H1 (cell line): Measurements from ENCODE around the gene GCNT1. TPM values are rescaled to one million over a fixed set of nuclear protein-coding genes. Genes with fewer than 3 reads are reported as not detected.

ENCODE experiments used
- CTCF ChIA-PET: fragments of 300-600 bp; sonication (Branson Sonifier 250); formaldehyde crosslinking; loops from one replicate; lab custom pipeline; 2021; ENCODE audit not compliant: partially characterized antibody; lab: Charles Lee
- POLR2A ChIA-PET: fragments of 300-600 bp; sonication (Branson Sonifier 250); formaldehyde crosslinking; loops from one replicate; lab custom pipeline; 2021; ENCODE audit warnings: inconsistent platforms; ENCODE audit not compliant: partially characterized antibody; lab: Charles Lee
- DNase-seq, 2 experiments: peaks; one replicate each; pipeline versions ENCODE4 v3.0.0 to v3.0.0-alpha.2; 2010 to 2022; ENCODE audit warnings: low spot score in 2 of 2, low read depth in 1 of 2, mixed read lengths in 1 of 2
- FAIRE-seq: peaks from 2 replicates; lab custom pipeline; 2011; peaks lifted over from hg19 to GRCh38; lab: Jason Lieb, UNC
- H2AFZ ChIP-seq: 2 replicates; pipeline ENCODE4 v1.8.1; 2012; ENCODE audit warnings: low read length, inconsistent platforms
- H2AK5ac ChIP-seq: 2 replicates; pipeline ENCODE4 v1.6.1; 2013; ENCODE audit warnings: low read depth, low read length
- H2BK120ac ChIP-seq: replicated peaks from 2 replicates; pipeline ENCODE3; 2013; ENCODE audit warnings: low read depth, low read length, inconsistent platforms
- H2BK12ac ChIP-seq: 2 replicates; pipeline ENCODE4 v1.6.1; 2013; ENCODE audit warnings: low read depth, low read length
- H2BK15ac ChIP-seq: 2 replicates; pipeline ENCODE4 v1.6.1; 2013; ENCODE audit warnings: low read length
- H2BK20ac ChIP-seq: 2 replicates; pipeline ENCODE4 v1.6.1; 2013; ENCODE audit warnings: low read length
- H2BK5ac ChIP-seq: 2 replicates; pipeline ENCODE4 v1.6.1; 2013; ENCODE audit warnings: low read depth, low read length
- H3K14ac ChIP-seq: 2 replicates; pipeline ENCODE4 v1.6.1; 2013; ENCODE audit warnings: inconsistent platforms; ENCODE audit not compliant: insufficient read length
- H3K18ac ChIP-seq: 2 replicates; pipeline ENCODE4 v1.6.1; 2013; ENCODE audit warnings: low read length; ENCODE audit errors: extremely low read depth
- H3K23ac ChIP-seq: 2 replicates; pipeline ENCODE4 v1.6.1; 2013; ENCODE audit warnings: inconsistent platforms; ENCODE audit not compliant: insufficient read length
- H3K23me2 ChIP-seq: 2 replicates; pipeline ENCODE4 v1.6.1; 2013; ENCODE audit warnings: low read depth, low read length
- H3K27ac ChIP-seq: 2 replicates; pipeline ENCODE4 v1.6.1; 2011; ENCODE audit warnings: low read depth, low read length, inconsistent platforms
- H3K27me3 ChIP-seq, 4 experiments: replicated peaks in 1 of 4; 1 replicate in 1 of 4; 2 replicates in 3 of 4; pipeline versions ENCODE4 v1.6.1 to v1.8.1; 2011 to 2013; ENCODE audit warnings: low read length in 3 of 4, mild to moderate bottlenecking in 3 of 4, inconsistent platforms in 2 of 4, mixed read lengths in 2 of 4, moderate library complexity in 1 of 4; ENCODE audit not compliant: control insufficient read depth in 3 of 4, insufficient read depth in 3 of 4; ENCODE audit errors: extremely low read depth in 1 of 4
- H3K36me3 ChIP-seq, 4 experiments: 2 replicates each; pipeline versions ENCODE4 v1.6.1 to v1.8.1; 2011 to 2013; ENCODE audit warnings: mild to moderate bottlenecking in 4 of 4, low read length in 3 of 4, moderate library complexity in 2 of 4, control low read depth in 1 of 4, inconsistent platforms in 1 of 4; ENCODE audit not compliant: insufficient read depth in 4 of 4, control insufficient read depth in 2 of 4
- H3K4ac ChIP-seq: replicated peaks from 2 replicates; pipeline ENCODE3; 2013; ENCODE audit warnings: low read length, low read depth, mixed read lengths, inconsistent platforms; ENCODE audit not compliant: insufficient read length
- H3K4me1 ChIP-seq, 4 experiments: replicated peaks in 1 of 4; 1 replicate in 1 of 4; 2 replicates in 3 of 4; pipeline versions ENCODE4 v1.6.1 to v1.8.1; 2011 to 2013; ENCODE audit warnings: low read length in 3 of 4, inconsistent platforms in 2 of 4, mixed read lengths in 1 of 4; ENCODE audit not compliant: insufficient read depth in 4 of 4, control insufficient read depth in 3 of 4
- H3K4me2 ChIP-seq, 2 experiments: 2 replicates each; pipeline versions ENCODE4 v1.6.1 to v1.8.1; 2011 to 2013; ENCODE audit warnings: low read depth in 2 of 2, low read length in 2 of 2, control low read depth in 1 of 2, inconsistent platforms in 1 of 2, mild to moderate bottlenecking in 1 of 2; ENCODE audit not compliant: insufficient read depth in 1 of 2
- H3K4me3 ChIP-seq, 4 experiments: fragments of 200-600, 300-600 bp in 1 of 4; sonication (generic), shearing (Covaris generic), sonication (Bioruptor Twin) in 1 of 4; 2 replicates each; pipeline versions ENCODE4 v1.5.1 to v1.8.1; 2011 to 2016; ENCODE audit warnings: low read length in 4 of 4, low read depth in 3 of 4, control low read depth in 2 of 4, inconsistent platforms in 2 of 4, mild to moderate bottlenecking in 2 of 4, mixed read lengths in 1 of 4, moderate library complexity in 1 of 4; ENCODE audit not compliant: insufficient read depth in 2 of 4; ENCODE audit errors: extremely low read depth in 1 of 4
- H3K56ac ChIP-seq: replicated peaks from 2 replicates; pipeline ENCODE3; 2013; ENCODE audit warnings: low read depth, mild to moderate bottlenecking, mixed read lengths, low read length, inconsistent platforms; ENCODE audit not compliant: insufficient read length
- H3K79me1 ChIP-seq: 2 replicates; pipeline ENCODE4 v1.6.1; 2013; ENCODE audit warnings: low read depth, low read length, control low read depth
- H3K79me2 ChIP-seq, 2 experiments: 2 replicates each; pipeline versions ENCODE4 v1.6.1 to v1.8.1; 2012 to 2013; ENCODE audit warnings: low read length in 2 of 2, mild to moderate bottlenecking in 2 of 2, inconsistent platforms in 1 of 2; ENCODE audit not compliant: insufficient read depth in 2 of 2, control insufficient read depth in 1 of 2
- H3K9ac ChIP-seq, 4 experiments: replicated peaks in 1 of 4; 1 replicate in 1 of 4; 2 replicates in 3 of 4; pipeline versions ENCODE4 v1.6.1 to v1.8.1; 2011 to 2013; ENCODE audit warnings: low read depth in 3 of 4, low read length in 3 of 4, control low read depth in 2 of 4, mild to moderate bottlenecking in 2 of 4, moderate library complexity in 2 of 4, inconsistent platforms in 1 of 4; ENCODE audit errors: extremely low read depth in 1 of 4
- H3K9me3 ChIP-seq, 2 experiments: 2 replicates each; pipeline versions ENCODE4 v1.6.1 to v1.8.1; 2012 to 2013; ENCODE audit warnings: mild to moderate bottlenecking in 2 of 2, moderate library complexity in 2 of 2, control low read depth in 1 of 2, inconsistent platforms in 1 of 2, low read depth in 1 of 2, low read length in 1 of 2, mixed read lengths in 1 of 2; ENCODE audit not compliant: insufficient read depth in 2 of 2
- H4K20me1 ChIP-seq, 2 experiments: replicated peaks in 1 of 2; 2 replicates each; pipeline versions ENCODE3 to v1.8.1; 2011 to 2013; ENCODE audit warnings: inconsistent platforms in 2 of 2, low read length in 2 of 2, mild to moderate bottlenecking in 1 of 2; ENCODE audit not compliant: insufficient read depth in 2 of 2, control insufficient read depth in 1 of 2
- H4K5ac ChIP-seq: 2 replicates; pipeline ENCODE4 v1.6.1; 2013; ENCODE audit warnings: low read length, low read depth, mixed read lengths, inconsistent platforms; ENCODE audit not compliant: insufficient read length
- H4K8ac ChIP-seq: 2 replicates; pipeline ENCODE4 v1.8.0; 2013; ENCODE audit warnings: mild to moderate bottlenecking, moderate library complexity, low read length, inconsistent platforms; ENCODE audit not compliant: insufficient read depth; ENCODE audit errors: extremely low read depth
- H4K91ac ChIP-seq: replicated peaks from 2 replicates; pipeline ENCODE3; 2013; ENCODE audit warnings: low read length, mixed read lengths, inconsistent platforms; ENCODE audit not compliant: insufficient read length
- CBX5 ChIP-seq: fragments of 300-800, 300-1000 bp; sonication (generic); IDR thresholded peaks from 2 replicates; pipeline ENCODE4 v1.7.1; 2016; ENCODE audit warnings: antibody characterized with exemption, low read length, low read depth
- CREB1 ChIP-seq: IDR thresholded peaks from 2 replicates; pipeline ENCODE4 v1.6.1; 2012; ENCODE audit warnings: inconsistent platforms
- E2F6 ChIP-seq: IDR thresholded peaks from 2 replicates; pipeline ENCODE4 v1.6.1; 2012; ENCODE audit warnings: inconsistent platforms
- KDM1A ChIP-seq: fragments of 200-600, 300-600 bp; sonication (generic); IDR thresholded peaks from 2 replicates; pipeline ENCODE4 v1.7.1; 2016; ENCODE audit warnings: mild to moderate bottlenecking, low read length, borderline replicate concordance
- NANOG ChIP-seq: IDR thresholded peaks from 2 replicates; pipeline ENCODE4 v1.6.1; 2011; ENCODE audit warnings: low read length, low read depth, mild to moderate bottlenecking, inconsistent platforms; ENCODE audit not compliant: insufficient read depth, poor library complexity, severe bottlenecking
- RAD21 ChIP-seq, 2 experiments: IDR thresholded peaks in 1 of 2; conservative IDR thresholded peaks in 1 of 2; 2 replicates each; pipeline ENCODE4 v1.6.1; 2011; ENCODE audit warnings: low read depth in 2 of 2, low read length in 2 of 2, improper control_type of control experiment in 1 of 2, inconsistent platforms in 1 of 2, mild to moderate bottlenecking in 1 of 2, moderate library complexity in 1 of 2
- RNF2 ChIP-seq: fragments of 200-900, 300-1000 bp; sonication (generic); IDR thresholded peaks from 2 replicates; pipeline ENCODE4 v1.7.1; 2016; ENCODE audit warnings: borderline replicate concordance, low read depth, mild to moderate bottlenecking, antibody characterized with exemption, low read length; ENCODE audit not compliant: poor library complexity, severe bottlenecking; ENCODE audit errors: missing control alignments
- SIN3A ChIP-seq, 2 experiments: IDR thresholded peaks in 1 of 2; conservative IDR thresholded peaks in 1 of 2; 2 replicates each; pipeline ENCODE4 v1.6.1; 2011 to 2012; ENCODE audit warnings: low read length in 2 of 2, improper control_type of control experiment in 1 of 2, low read depth in 1 of 2, mild to moderate bottlenecking in 1 of 2
- SP1 ChIP-seq: IDR thresholded peaks from 2 replicates; pipeline ENCODE4 v1.6.1; 2011; ENCODE audit warnings: low read depth, low read length
- SP4 ChIP-seq: IDR thresholded peaks from 2 replicates; pipeline ENCODE4 v1.6.1; 2012; ENCODE audit warnings: low read length, inconsistent platforms
- TAF1 ChIP-seq: IDR thresholded peaks from 2 replicates; pipeline ENCODE4 v1.6.1; 2011; ENCODE audit warnings: mild to moderate bottlenecking, low read depth, low read length
- TEAD4 ChIP-seq: IDR thresholded peaks from 2 replicates; pipeline ENCODE4 v1.6.1; 2012; ENCODE audit warnings: low read depth, low read length, inconsistent platforms, mixed read lengths
- WGBS, 2 experiments: shearing (Covaris generic) in 1 of 2; methylation state at CpG; one replicate each; pipeline versions ENCODE4 v1.1.6 to v1.1.7; 2013 to 2015; ENCODE audit warnings: low lambda C conversion rate in 2 of 2, mixed read lengths in 2 of 2, inconsistent platforms in 1 of 2, low coverage in 1 of 2, missing lambda C conversion rate in 1 of 2; ENCODE audit not compliant: insufficient replicate concordance in 2 of 2, insufficient coverage in 1 of 2, insufficient read length in 1 of 2; ENCODE audit errors: extremely low coverage in 1 of 2, missing lambda C conversion rate in 1 of 2; 5-methylcytosine and 5-hydroxymethylcytosine counted together
- polyA plus RNA-seq, 7 experiments: library from polyadenylated mRNA; depleted of rRNA in 3 of 7; stranded (reverse) in 5 of 7; unstranded in 2 of 7; fragments of >200 nt in 5 of 7; fragments of 200-250 nt in 2 of 7; gene quantifications; 1 replicate in 5 of 7; 2 replicates in 1 of 7; 4 replicates in 1 of 7; pipeline versions ENCODE4 v1.2.1 to v1.2.3, GENCODE V29; 2011 to 2013; ENCODE audit warnings: missing spikeins in 2 of 7, mixed read lengths in 2 of 7
- total RNA-seq: library from RNA; stranded (reverse); fragmentation: NEBNext Ultra II Directional; extraction: Animal tissue kit (Norgen Biotek cat#: 25700); gene quantifications from 2 replicates; pipeline ENCODE4 v1.2.1, GENCODE V29; 2021

GCNT1 gene
- total and polyA plus RNA-seq, 2 of the 8 experiments (the other 6 are each of a cell fraction or from before 2014, with no cell fraction given) = 13.0 to 16.5 TPM

DNA sequence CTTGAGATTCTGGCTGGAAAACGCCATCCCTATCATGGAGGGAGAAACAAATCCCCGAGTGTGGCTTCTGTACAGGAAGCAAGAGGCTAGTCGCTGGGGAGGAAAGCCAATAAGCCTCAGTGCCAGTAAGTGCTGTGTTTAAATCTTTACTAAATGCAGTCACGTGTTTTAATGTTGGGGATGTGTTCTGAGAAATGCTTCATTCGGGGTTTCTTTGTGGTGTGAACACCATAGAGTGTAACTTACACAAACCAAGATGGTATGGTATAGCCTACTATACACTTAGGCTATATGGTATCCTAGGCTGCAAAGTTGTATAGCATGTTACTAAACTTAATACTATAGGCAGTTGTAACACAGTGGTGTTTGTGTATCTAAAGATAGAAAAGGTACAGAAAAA is 94.7 kb downstream of the GCNT1 start:
- Histone ChIP-seq H3K4ac (no peak overlapping the region), H3K23me2 (no peaks in the 10 kb centered on the region), H4K5ac (no peak overlapping the region), H3K27ac (no peak overlapping the region), H2BK20ac (no peak overlapping the region), H3K4me2 (no peak overlapping the region), H2BK120ac (no peak overlapping the region), H2BK12ac (no peak overlapping the region), H3K9ac (no peak overlapping the region), H2BK15ac (no peak overlapping the region), H2AK5ac (no peak overlapping the region), H4K8ac (no peak overlapping the region), H2BK5ac (no peak overlapping the region), H3K79me1 (no peaks in the 10 kb centered on the region), H3K9me3 (no peaks in the 10 kb centered on the region), H3K36me3 (no peaks in the 10 kb centered on the region), H4K91ac (no peak overlapping the region), H3K27me3 (no peaks in the 10 kb centered on the region), H3K14ac (no peak overlapping the region), H4K20me1 (no peaks in the 10 kb centered on the region), H3K23ac (no peak overlapping the region), H2AFZ (peak overlapping the region; percentile 80), H3K79me2 (no peaks in the 10 kb centered on the region), H3K56ac (no peak overlapping the region), H3K18ac (no peak overlapping the region), H3K4me1 (peaks cover 0 to 4% (median 1%) of the 10 kb centered on the region in 4 experiments; a peak in 4 of 7 replicates), H3K4me3 (no peak overlapping the region)
- DNase-seq = no peak
- ChIA-PET CTCF (no interaction called here), POLR2A (no interaction called here)
- FAIRE-seq = no peak
- WGBS, 2 experiments = 90% methylated on average over 5 of the region's 5 CpGs; no CpG with 5 or more reads in 1 of the 2 experiments
- TF ChIP-seq CBX5 (no peak), CREB1 (no peak), SP4 (no peak), SP1 (no peak), SIN3A (conservative IDR thresholded peaks at IDR 0.05 in 1 of 2, IDR thresholded peaks at IDR 0.05 in 1 of 2; ENCODE audit: low read depth in 1 of 2, low read length in 2 of 2) (no peak), TAF1 (no peak), TEAD4 (no peak), NANOG (no peak), RNF2 (no peak), KDM1A (no peak), RAD21 (IDR thresholded peaks at IDR 0.05 in 1 of 2, conservative IDR thresholded peaks at IDR 0.05 in 1 of 2; ENCODE audit: low read depth in 2 of 2, low read length in 2 of 2) (no peak), E2F6 (no peak)
